Activated gamma-delta T cell treated with anti-CD3 and anti-CD28 coated beads, Interleukin-2, amount 50 U/mL, for 16 hours (primary cell): ENCODE measurements around the gene MLNR.
A peak's percentile ranks its signal among the peaks of the same experiment; 100 is the strongest.

Experiments used
- DNase-seq: peaks from one replicate; pipeline ENCODE4 v3.0.0-alpha.2; 2020; ENCODE audit warnings: low read depth

The MLNR gene

GRCh38 chr13:49226613-49227012, 6.5 kb downstream of the MLNR start:
- no peak for DNase-seq

GRCh38 chr13:49234741-49235140, 14.6 kb downstream of the MLNR start:
- no peak for DNase-seq

- DNase-seq = no peak
Measured at GRCh38 chr13:49235856-49236431, 15.8 kb downstream of the MLNR start.

- DNase-seq = no peak
Measured at GRCh38 chr13:49238621-49239020, 18.5 kb downstream of the MLNR start.

- DNase-seq = no peak
Measured at GRCh38 chr13:49240017-49240416, 19.9 kb downstream of the MLNR start.

GRCh38 chr13:49241296-49241695, 21.2 kb downstream of the MLNR start:
- DNase-seq = no peak

GRCh38 chr13:49245101-49245500, 25.0 kb downstream of the MLNR start:
- no peak for DNase-seq

GRCh38 chr13:49246850-49247642, 26.9 kb downstream of the MLNR start:
- no peak for DNase-seq

- DNase-seq = peak; percentile 80
Measured at GRCh38 chr13:49247643-49248621, 27.8 kb downstream of the MLNR start, which contains the start of gene CDADC1. Gene CDADC1 (plus strand): TSS chr13:49247925. CDS start chr13:49248038, 113 bp downstream.

- DNase-seq = no peak
Measured at GRCh38 chr13:49248622-49249002, 28.5 kb downstream of the MLNR start.

- DNase-seq = no peak
Measured at GRCh38 chr13:49251326-49251725, 31.2 kb downstream of the MLNR start.

GRCh38 chr13:49253310-49253709, 33.2 kb downstream of the MLNR start:
- no peak for DNase-seq

GRCh38 chr13:49254007-49254406, 33.9 kb downstream of the MLNR start:
- DNase-seq = no peak

GRCh38 chr13:49256841-49257240, 36.7 kb downstream of the MLNR start:
- DNase-seq = no peak

- DNase-seq = no peak
Measured at GRCh38 chr13:49258089-49258796, 38.1 kb downstream of the MLNR start.

- DNase-seq = no peak
Measured at GRCh38 chr13:49259586-49259985, 39.4 kb downstream of the MLNR start.

- DNase-seq = no peak
Measured at GRCh38 chr13:49262634-49263033, 42.5 kb downstream of the MLNR start.

GRCh38 chr13:49265822-49266221, 45.7 kb downstream of the MLNR start:
- DNase-seq = no peak

GRCh38 chr13:49271264-49271663, 51.1 kb downstream of the MLNR start:
- no peak for DNase-seq
